Measurements from ENCODE around the gene ALPK3. TPM values are rescaled to one million over a fixed set of nuclear protein-coding genes. Genes with fewer than 3 reads are reported as not detected.

ALPK3 gene
- total RNA-seq, 1 experiment from 2014 or later = 17.7 TPM

DNA sequence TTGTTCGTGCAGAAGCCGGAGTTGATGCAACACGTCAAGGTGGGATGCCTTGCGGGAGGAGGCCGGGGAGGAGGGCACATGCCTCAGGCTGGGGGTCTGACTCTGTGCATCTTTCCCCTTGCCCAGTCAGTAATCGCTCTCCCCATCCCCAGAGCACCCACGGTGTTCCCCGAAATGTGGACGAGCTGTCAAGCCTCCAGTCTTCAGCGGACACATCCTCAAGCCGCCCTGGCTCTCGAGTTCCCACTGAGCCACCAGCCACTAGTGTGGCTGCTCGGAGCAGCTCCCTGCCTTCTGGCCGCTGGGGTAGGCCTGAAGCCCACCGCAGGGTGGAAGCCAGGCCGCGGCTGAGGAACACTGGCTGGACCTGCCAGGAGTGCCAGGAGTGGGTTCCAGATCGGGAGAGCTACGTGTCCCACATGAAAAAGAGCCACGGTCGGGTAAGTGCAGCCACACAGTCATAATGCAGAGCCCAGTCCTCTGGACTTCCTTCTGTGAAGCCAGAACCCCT lies 18.7 kb upstream of the ALPK3 start:
- H3K4me1 ChIP-seq (ENCODE audit: insufficient read depth, low read length) = no peaks in the 10 kb centered on the region
- H2AFZ ChIP-seq (ENCODE audit: low read length) = no peak overlapping the region
- no peak for DNase-seq
- no peak overlapping the region for H3K23ac ChIP-seq (ENCODE audit: insufficient read length, low read depth, low read length)
- H2BK20ac ChIP-seq (ENCODE audit: low read depth, low read length, poor library complexity, severe bottlenecking) = no peak overlapping the region
- H2BK120ac ChIP-seq (ENCODE audit: low read depth, low read length, poor library complexity, severe bottlenecking) = no peak overlapping the region
- no peak overlapping the region for H3T11ph ChIP-seq (ENCODE audit: low read length)
- H3K27me3 ChIP-seq (ENCODE audit: insufficient read depth, low read length) = no peaks in the 10 kb centered on the region
- no peaks in the 10 kb centered on the region for H3K9me3 ChIP-seq (ENCODE audit: control insufficient read depth, low read depth, low read length)
- Mint-ChIP-seq H3K27me3 (ENCODE audit: low read depth) (no peaks in the 10 kb centered on the region), H3K4me1 (no peaks in the 10 kb centered on the region), H3K4me3 (no peak overlapping the region), H3K9me3 (no peaks in the 10 kb centered on the region), H3K27ac (no peak overlapping the region), H3K36me3 (ENCODE audit: insufficient read depth in 1 of 3, low read depth in 3 of 3) (peaks cover 9 to 64% (median 43%) of the 10 kb centered on the region in 3 experiments; a peak in 6 of 7 replicates)
- H3K4me2 ChIP-seq (ENCODE audit: insufficient read depth, insufficient read length, low read length) = no peak overlapping the region
- no peaks in the 10 kb centered on the region for H3K23me2 ChIP-seq (ENCODE audit: insufficient read length, low read depth, low read length, poor library complexity, severe bottlenecking)
- no peak overlapping the region for H2BK15ac ChIP-seq (ENCODE audit: low read depth, low read length)
- no peak overlapping the region for H3K4ac ChIP-seq (ENCODE audit: low read depth, low read length)
- no peaks in the 10 kb centered on the region for H4K20me1 ChIP-seq (ENCODE audit: control insufficient read depth, insufficient read depth, insufficient read length)
- H3K79me1 ChIP-seq (ENCODE audit: insufficient read depth, low read depth, low read length, poor library complexity, severe bottlenecking) = no peaks in the 10 kb centered on the region
- H3K9ac ChIP-seq (ENCODE audit: extremely low read depth, insufficient read length, low read length) = no peak overlapping the region
- H4K8ac ChIP-seq (replicated peaks; ENCODE audit: insufficient read length, low read depth, low read length) = no peak overlapping the region
- TF ChIP-seq, protein P1, sequence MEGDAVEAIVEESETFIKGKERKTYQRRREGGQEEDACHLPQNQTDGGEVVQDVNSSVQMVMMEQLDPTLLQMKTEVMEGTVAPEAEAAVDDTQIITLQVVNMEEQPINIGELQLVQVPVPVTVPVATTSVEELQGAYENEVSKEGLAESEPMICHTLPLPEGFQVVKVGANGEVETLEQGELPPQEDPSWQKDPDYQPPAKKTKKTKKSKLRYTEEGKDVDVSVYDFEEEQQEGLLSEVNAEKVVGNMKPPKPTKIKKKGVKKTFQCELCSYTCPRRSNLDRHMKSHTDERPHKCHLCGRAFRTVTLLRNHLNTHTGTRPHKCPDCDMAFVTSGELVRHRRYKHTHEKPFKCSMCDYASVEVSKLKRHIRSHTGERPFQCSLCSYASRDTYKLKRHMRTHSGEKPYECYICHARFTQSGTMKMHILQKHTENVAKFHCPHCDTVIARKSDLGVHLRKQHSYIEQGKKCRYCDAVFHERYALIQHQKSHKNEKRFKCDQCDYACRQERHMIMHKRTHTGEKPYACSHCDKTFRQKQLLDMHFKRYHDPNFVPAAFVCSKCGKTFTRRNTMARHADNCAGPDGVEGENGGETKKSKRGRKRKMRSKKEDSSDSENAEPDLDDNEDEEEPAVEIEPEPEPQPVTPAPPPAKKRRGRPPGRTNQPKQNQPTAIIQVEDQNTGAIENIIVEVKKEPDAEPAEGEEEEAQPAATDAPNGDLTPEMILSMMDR (conservative IDR thresholded peaks at IDR 0.05) = no peak
- H4K91ac ChIP-seq (ENCODE audit: insufficient read length, low read depth, low read length) = no peak overlapping the region
- no CpG with 5 or more reads among the region's 21 CpGs for WGBS (ENCODE audit: extremely low coverage, insufficient read length, low lambda C conversion rate)
- no peak overlapping the region for H2AK5ac ChIP-seq (ENCODE audit: insufficient read length, low read length)
- no peak overlapping the region for H4K5ac ChIP-seq (ENCODE audit: insufficient read length, low read depth, low read length)
- H2BK12ac ChIP-seq (ENCODE audit: insufficient read length, low read depth, low read length) = no peak overlapping the region
- H3K56ac ChIP-seq (ENCODE audit: insufficient read length, low read depth, low read length) = no peak overlapping the region
- H2BK5ac ChIP-seq (ENCODE audit: insufficient read length, low read length) = no peak overlapping the region
- H3K18ac ChIP-seq (ENCODE audit: insufficient read length, low read depth, low read length) = no peak overlapping the region
- H3K14ac ChIP-seq (ENCODE audit: insufficient read depth, low read length) = no peak overlapping the region
- no peak overlapping the region for H3K27ac ChIP-seq (ENCODE audit: insufficient read length, low read depth, low read length)
- no peaks in the 10 kb centered on the region for H3K79me2 ChIP-seq (ENCODE audit: insufficient read depth, low read length)

All from H9 (cell line).